ENCODE results near the gene TMEM123. TPM values are rescaled to one million over a fixed set of nuclear protein-coding genes. Genes with fewer than 3 reads are reported as not detected.

Gene TMEM123
- total and polyA plus RNA-seq, 2 of the 8 experiments (the other 6 are each of a cell fraction or from before 2014, with no cell fraction given): 75.5 to 80.1 TPM

- FAIRE-seq: no peak
- H2BK5ac ChIP-seq (ENCODE audit: low read depth, low read length): no peak overlapping the region
- peaks cover 0 to 6% of the 10 kb centered on the region in 2 experiments; a peak in 1 of 4 replicates for H3K79me2 ChIP-seq (ENCODE audit: control insufficient read depth in 1 of 2, insufficient read depth in 2 of 2, low read length in 2 of 2)
- no peak overlapping the region for H3K27ac ChIP-seq (ENCODE audit: low read depth, low read length)
- no peaks in the 10 kb centered on the region for H3K9me3 ChIP-seq (ENCODE audit: insufficient read depth in 2 of 2, low read depth in 1 of 2, low read length in 1 of 2)
- H4K91ac ChIP-seq (replicated peaks; ENCODE audit: insufficient read length, low read length): no peak overlapping the region
- H2BK15ac ChIP-seq (ENCODE audit: low read length): no peak overlapping the region
- no peak overlapping the region for H2BK12ac ChIP-seq (ENCODE audit: low read depth, low read length)
- 96% methylated on average over 3 of the region's 3 CpGs; no CpG with 5 or more reads in 1 of the 2 experiments for WGBS, 2 experiments (ENCODE audit: extremely low coverage in 1 of 2, insufficient coverage in 1 of 2, insufficient read length in 1 of 2, insufficient replicate concordance in 2 of 2, low coverage in 1 of 2, low lambda C conversion rate in 2 of 2, missing lambda C conversion rate in 1 of 2)
- H3K36me3 ChIP-seq (ENCODE audit: control insufficient read depth in 2 of 4, insufficient read depth in 4 of 4, low read length in 3 of 4): peaks cover 0 to 17% (median 4%) of the 10 kb centered on the region in 4 experiments; a peak in 4 of 8 replicates
- no peak overlapping the region for H3K4me2 ChIP-seq (ENCODE audit: insufficient read depth in 1 of 2, low read depth in 2 of 2, low read length in 2 of 2)
- ChIA-PET CTCF (ENCODE audit: partially characterized antibody) (interaction anchor here (1.2 to 12.4 kb wide), 3 partner anchors 10 to 21 kb away, joined by 3 to 115 read pairs (median 4); no protein-coding TSS in a partner anchor), POLR2A (ENCODE audit: partially characterized antibody) (no interaction called here)
- H4K8ac ChIP-seq (ENCODE audit: extremely low read depth, insufficient read depth, low read length): no peak overlapping the region
- no peaks in the 10 kb centered on the region for H3K4me1 ChIP-seq (replicated peaks in 1 of 4; ENCODE audit: control insufficient read depth in 3 of 4, insufficient read depth in 4 of 4, low read length in 3 of 4)
- H3K56ac ChIP-seq (replicated peaks; ENCODE audit: insufficient read length, low read depth, low read length): no peak overlapping the region
- no peaks in the 10 kb centered on the region for H3K27me3 ChIP-seq (replicated peaks in 1 of 4; ENCODE audit: control insufficient read depth in 3 of 4, extremely low read depth in 1 of 4, insufficient read depth in 3 of 4, low read length in 3 of 4)
- no peak for DNase-seq (ENCODE audit: low read depth in 1 of 2, low spot score in 2 of 2)
- no peak overlapping the region for H3K14ac ChIP-seq (ENCODE audit: insufficient read length)
- no peak overlapping the region for H3K23ac ChIP-seq (ENCODE audit: insufficient read length)
- H3K9ac ChIP-seq (replicated peaks in 1 of 4; ENCODE audit: extremely low read depth in 1 of 4, low read depth in 3 of 4, low read length in 3 of 4): no peak overlapping the region
- no peak overlapping the region for H2BK20ac ChIP-seq (ENCODE audit: low read length)
- H2AFZ ChIP-seq (ENCODE audit: low read length): no peak overlapping the region
- no peak overlapping the region for H2BK120ac ChIP-seq (replicated peaks; ENCODE audit: low read depth, low read length)
- H3K4ac ChIP-seq (replicated peaks; ENCODE audit: insufficient read length, low read depth, low read length): no peak overlapping the region
- H3K79me1 ChIP-seq (ENCODE audit: low read depth, low read length): peaks cover 2% of the 10 kb centered on the region; the same call in 1 of the 2 replicates
- no peaks in the 10 kb centered on the region for H3K23me2 ChIP-seq (ENCODE audit: low read depth, low read length)
- H4K5ac ChIP-seq (ENCODE audit: insufficient read length, low read depth, low read length): no peak overlapping the region
- H4K20me1 ChIP-seq (replicated peaks in 1 of 2; ENCODE audit: control insufficient read depth in 1 of 2, insufficient read depth in 2 of 2, low read length in 2 of 2): no peaks in the 10 kb centered on the region
- TF ChIP-seq MAX (IDR thresholded peaks at IDR 0.05) (no peak), BRCA1 (IDR thresholded peaks at IDR 0.05; ENCODE audit: low read depth, low read length) (no peak), CTBP2 (IDR thresholded peaks at IDR 0.05; ENCODE audit: borderline replicate concordance, insufficient read depth, insufficient read length, low read length) (no peak), HDAC2 (IDR thresholded peaks at IDR 0.05; ENCODE audit: borderline replicate concordance in 1 of 2, low read depth in 2 of 2, low read length in 2 of 2) (no peak), TAF7 (optimal IDR thresholded peaks at IDR 0.05; ENCODE audit: borderline replicate concordance, low read depth, low read length) (no peak), TEAD4 (IDR thresholded peaks at IDR 0.05; ENCODE audit: low read depth, low read length) (no peak), FOSL1 (IDR thresholded peaks at IDR 0.05; ENCODE audit: insufficient read depth, low read depth, low read length) (no peak), ATF3 (IDR thresholded peaks at IDR 0.05; ENCODE audit: insufficient read depth, low read depth, low read length) (no peak), E2F6 (IDR thresholded peaks at IDR 0.05) (no peak), NANOG (IDR thresholded peaks at IDR 0.05; ENCODE audit: insufficient read depth, low read depth, low read length, poor library complexity, severe bottlenecking) (no peak)
- no peak overlapping the region for H3K4me3 ChIP-seq (ENCODE audit: extremely low read depth in 1 of 4, insufficient read depth in 2 of 4, low read depth in 3 of 4, low read length in 4 of 4)
- H3K18ac ChIP-seq (ENCODE audit: extremely low read depth, low read length): no peak overlapping the region
- H2AK5ac ChIP-seq (ENCODE audit: low read depth, low read length): no peak overlapping the region
These were observed 50.7 kb downstream of the TMEM123 start for GRCh38 chr11:102401905-102402304.
